Panc1 (cell line): ENCODE results near the gene INAFM1.

Source experiments
- POLR2AphosphoS5 ChIP-seq: IDR thresholded peaks from 2 replicates; pipeline ENCODE4 v1.6.1; 2012; ENCODE audit warnings: mild to moderate bottlenecking, low read depth, low read length, moderate library complexity
- SIN3A ChIP-seq: IDR thresholded peaks from 2 replicates; pipeline ENCODE4 v1.6.1; 2012; ENCODE audit warnings: low read depth, mild to moderate bottlenecking, low read length, moderate library complexity, borderline replicate concordance; ENCODE audit not compliant: insufficient read depth
- TCF7L2 ChIP-seq: IDR thresholded peaks from 2 replicates; pipeline ENCODE4 v1.6.1; 2011; ENCODE audit warnings: mild to moderate bottlenecking, low read depth, low read length, inconsistent platforms
- TF ChIP-seq, protein P1 (sequence below): fragments of 450-650 bp; IDR thresholded peaks from 2 replicates; pipeline ENCODE4 v1.5.1; 2017; ENCODE audit warnings: mild to moderate bottlenecking
- TF ChIP-seq, protein P2 (sequence below), 2 experiments: IDR thresholded peaks; 2 replicates each; pipeline ENCODE4 v1.6.1; 2011 to 2012; ENCODE audit warnings: low read depth in 2 of 2, control low read depth in 1 of 2, low read length in 1 of 2, mild to moderate bottlenecking in 1 of 2, moderate library complexity in 1 of 2; ENCODE audit not compliant: insufficient read depth in 1 of 2

DNA sequence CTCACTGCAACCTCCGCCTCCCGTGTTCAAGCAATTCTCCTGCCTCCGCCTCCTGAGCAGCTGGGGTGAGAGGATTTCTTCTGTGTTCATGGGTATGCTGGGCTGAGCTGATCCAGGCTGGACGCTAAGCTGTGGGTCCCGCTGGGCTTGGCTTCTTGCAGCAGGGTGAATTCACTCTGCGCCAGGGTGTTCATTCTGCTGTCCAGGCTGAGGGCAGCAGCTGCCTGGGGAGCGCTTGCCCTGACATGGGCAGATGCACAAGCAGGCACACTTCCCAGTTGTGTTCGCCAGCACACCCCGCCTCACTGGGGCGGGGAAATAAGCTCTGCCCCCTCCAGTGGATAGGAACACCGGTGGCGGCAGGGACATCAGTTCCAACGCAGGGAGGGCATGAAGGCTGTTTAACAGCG lies 7.3 kb upstream of the INAFM1 start:
- TF ChIP-seq POLR2AphosphoS5, result no peak
- TF ChIP-seq, protein P1, sequence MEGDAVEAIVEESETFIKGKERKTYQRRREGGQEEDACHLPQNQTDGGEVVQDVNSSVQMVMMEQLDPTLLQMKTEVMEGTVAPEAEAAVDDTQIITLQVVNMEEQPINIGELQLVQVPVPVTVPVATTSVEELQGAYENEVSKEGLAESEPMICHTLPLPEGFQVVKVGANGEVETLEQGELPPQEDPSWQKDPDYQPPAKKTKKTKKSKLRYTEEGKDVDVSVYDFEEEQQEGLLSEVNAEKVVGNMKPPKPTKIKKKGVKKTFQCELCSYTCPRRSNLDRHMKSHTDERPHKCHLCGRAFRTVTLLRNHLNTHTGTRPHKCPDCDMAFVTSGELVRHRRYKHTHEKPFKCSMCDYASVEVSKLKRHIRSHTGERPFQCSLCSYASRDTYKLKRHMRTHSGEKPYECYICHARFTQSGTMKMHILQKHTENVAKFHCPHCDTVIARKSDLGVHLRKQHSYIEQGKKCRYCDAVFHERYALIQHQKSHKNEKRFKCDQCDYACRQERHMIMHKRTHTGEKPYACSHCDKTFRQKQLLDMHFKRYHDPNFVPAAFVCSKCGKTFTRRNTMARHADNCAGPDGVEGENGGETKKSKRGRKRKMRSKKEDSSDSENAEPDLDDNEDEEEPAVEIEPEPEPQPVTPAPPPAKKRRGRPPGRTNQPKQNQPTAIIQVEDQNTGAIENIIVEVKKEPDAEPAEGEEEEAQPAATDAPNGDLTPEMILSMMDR, result no peak
- TF ChIP-seq TCF7L2, result no peak
- TF ChIP-seq, protein P2, sequence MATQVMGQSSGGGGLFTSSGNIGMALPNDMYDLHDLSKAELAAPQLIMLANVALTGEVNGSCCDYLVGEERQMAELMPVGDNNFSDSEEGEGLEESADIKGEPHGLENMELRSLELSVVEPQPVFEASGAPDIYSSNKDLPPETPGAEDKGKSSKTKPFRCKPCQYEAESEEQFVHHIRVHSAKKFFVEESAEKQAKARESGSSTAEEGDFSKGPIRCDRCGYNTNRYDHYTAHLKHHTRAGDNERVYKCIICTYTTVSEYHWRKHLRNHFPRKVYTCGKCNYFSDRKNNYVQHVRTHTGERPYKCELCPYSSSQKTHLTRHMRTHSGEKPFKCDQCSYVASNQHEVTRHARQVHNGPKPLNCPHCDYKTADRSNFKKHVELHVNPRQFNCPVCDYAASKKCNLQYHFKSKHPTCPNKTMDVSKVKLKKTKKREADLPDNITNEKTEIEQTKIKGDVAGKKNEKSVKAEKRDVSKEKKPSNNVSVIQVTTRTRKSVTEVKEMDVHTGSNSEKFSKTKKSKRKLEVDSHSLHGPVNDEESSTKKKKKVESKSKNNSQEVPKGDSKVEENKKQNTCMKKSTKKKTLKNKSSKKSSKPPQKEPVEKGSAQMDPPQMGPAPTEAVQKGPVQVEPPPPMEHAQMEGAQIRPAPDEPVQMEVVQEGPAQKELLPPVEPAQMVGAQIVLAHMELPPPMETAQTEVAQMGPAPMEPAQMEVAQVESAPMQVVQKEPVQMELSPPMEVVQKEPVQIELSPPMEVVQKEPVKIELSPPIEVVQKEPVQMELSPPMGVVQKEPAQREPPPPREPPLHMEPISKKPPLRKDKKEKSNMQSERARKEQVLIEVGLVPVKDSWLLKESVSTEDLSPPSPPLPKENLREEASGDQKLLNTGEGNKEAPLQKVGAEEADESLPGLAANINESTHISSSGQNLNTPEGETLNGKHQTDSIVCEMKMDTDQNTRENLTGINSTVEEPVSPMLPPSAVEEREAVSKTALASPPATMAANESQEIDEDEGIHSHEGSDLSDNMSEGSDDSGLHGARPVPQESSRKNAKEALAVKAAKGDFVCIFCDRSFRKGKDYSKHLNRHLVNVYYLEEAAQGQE (IDR thresholded peaks at IDR 0.05; ENCODE audit: insufficient read depth in 1 of 2, low read depth in 2 of 2, low read length in 1 of 2), result no peak
- no peak for TF ChIP-seq SIN3A
